NCI-H2107 (cell line): Measurements from ENCODE around the gene CCNI2.

ENCODE experiments used
- DNase-seq: peaks from one replicate; lab custom pipeline; 2025; lab: John Stamatoyannopoulos, UW

CCNI2 gene

GRCh38 chr5:132746954-132747615 is at the start of gene CCNI2:
TSS of gene CCNI2 (plus strand) at chr5:132747426. CDS start at chr5:132747496, 70 bp downstream.
- DNase-seq: no peak

- DNase-seq: no peak
Measured at GRCh38 chr5:132704875-132705274, 42.4 kb upstream of the CCNI2 start.

GRCh38 chr5:132708645-132709044 is 38.6 kb upstream of the CCNI2 start:
- DNase-seq: no peak

GRCh38 chr5:132714456-132715307 is 32.5 kb upstream of the CCNI2 start:
- no peak for DNase-seq

- DNase-seq: no peak
Measured at GRCh38 chr5:132718544-132719312, 28.5 kb upstream of the CCNI2 start.

GRCh38 chr5:132725745-132726144 is 21.5 kb upstream of the CCNI2 start:
- DNase-seq: no peak

GRCh38 chr5:132729896-132730295 is 17.3 kb upstream of the CCNI2 start:
- DNase-seq: no peak

- no peak for DNase-seq
Measured at GRCh38 chr5:132733499-132734148, 13.6 kb upstream of the CCNI2 start.

GRCh38 chr5:132734687-132735086 is 12.5 kb upstream of the CCNI2 start:
- DNase-seq: no peak

- peak; percentile 78 for DNase-seq
Measured at GRCh38 chr5:132736853-132737833, 10.1 kb upstream of the CCNI2 start, which contains the start of gene KIF3A. TSS of gene KIF3A (minus strand) at chr5:132737546. CDS start at chr5:132737419, 127 bp downstream.

- no peak for DNase-seq
Measured at GRCh38 chr5:132737982-132738681, 9.1 kb upstream of the CCNI2 start.

- no peak for DNase-seq
Measured at GRCh38 chr5:132739232-132739631, 8.0 kb upstream of the CCNI2 start.

GRCh38 chr5:132742158-132742557 is 5.1 kb upstream of the CCNI2 start:
- no peak for DNase-seq

GRCh38 chr5:132742626-132743025 is 4.6 kb upstream of the CCNI2 start:
- DNase-seq: no peak

- no peak for DNase-seq
Measured at GRCh38 chr5:132744659-132745058, 2.6 kb upstream of the CCNI2 start.

GRCh38 chr5:132746592-132746953 is 653 bp upstream of the CCNI2 start:
- DNase-seq: no peak

- no peak for DNase-seq
Measured at GRCh38 chr5:132747616-132748440, 602 bp downstream of the CCNI2 start.

GRCh38 chr5:132748522-132749000 is 1.3 kb downstream of the CCNI2 start:
- DNase-seq: no peak

- DNase-seq: no peak
Measured at GRCh38 chr5:132749506-132749905, 2.3 kb downstream of the CCNI2 start.
